B cell (primary cell): ENCODE data around the gene ANO5. TPM values are rescaled to one million over a fixed set of nuclear protein-coding genes. Genes with fewer than 3 reads are reported as not detected.

Experiments
- ATAC-seq: fragments of 200-7000 bp; cut with Tn5 transposase; one replicate; pipeline ENCODE4 v1.10.0; 2021; ENCODE audit warnings: low read depth, mild to moderate bottlenecking, moderate number of reproducible peaks, moderate library complexity
- CTCF ChIA-PET: fragments of 350-600 bp; sonication (Branson Sonifier 250); formaldehyde crosslinking; loops from one replicate; lab custom pipeline; 2021; ENCODE audit warnings: antibody characterized with exemption, inconsistent platforms; lab: Charles Lee
- POLR2A ChIA-PET: fragments of 350-600 bp; sonication (Branson Sonifier 250); formaldehyde crosslinking; loops from one replicate; lab custom pipeline; 2021; ENCODE audit warnings: antibody characterized with exemption; lab: Charles Lee
- DNase-seq: peaks from one replicate; pipeline ENCODE4 v3.0.0; 2013
- H2AFZ ChIP-seq: 2 replicates; pipeline ENCODE4 v1.6.1; 2012; ENCODE audit warnings: mild to moderate bottlenecking, low read depth, low read length; ENCODE audit not compliant: insufficient read depth, poor library complexity, severe bottlenecking
- H3K27ac ChIP-seq, 2 donors: 1 replicate in 1 of 2; 2 replicates in 1 of 2; pipeline ENCODE4 v1.5.1; 2012 to 2013; ENCODE audit warnings: low read length in 2 of 2, mild to moderate bottlenecking in 2 of 2, moderate library complexity in 1 of 2
- H3K27me3 ChIP-seq, 4 experiments: fragments of 200-600 bp in 1 of 4; sonication (generic) in 1 of 4; replicated peaks in 1 of 4; 1 replicate in 2 of 4; 2 replicates in 2 of 4; pipeline versions ENCODE4 v1.6.1 to v1.7.0; 2013 to 2016; ENCODE audit warnings: low read length in 3 of 4, mild to moderate bottlenecking in 2 of 4, mixed read lengths in 1 of 4, moderate library complexity in 1 of 4; ENCODE audit not compliant: insufficient read depth in 4 of 4, control insufficient read depth in 3 of 4; ENCODE audit errors: control extremely low read depth in 1 of 4
- H3K36me3 ChIP-seq, 2 experiments: replicated peaks in 1 of 2; 1 replicate in 1 of 2; 2 replicates in 1 of 2; pipeline versions ENCODE4 v1.6.1 to v1.7.1; 2013; ENCODE audit warnings: low read length in 1 of 2; ENCODE audit not compliant: insufficient read depth in 2 of 2, control insufficient read depth in 1 of 2; ENCODE audit errors: control extremely low read depth in 1 of 2, extremely low read depth in 1 of 2
- H3K4me1 ChIP-seq, 2 donors: fragments of 200-600 bp in 1 of 2; sonication (generic) in 1 of 2; 1 replicate in 1 of 2; 2 replicates in 1 of 2; pipeline versions ENCODE4 v1.5.1 to v1.6.1; 2013 to 2017; ENCODE audit warnings: low read length in 2 of 2; ENCODE audit not compliant: control insufficient read depth in 2 of 2, insufficient read depth in 2 of 2
- H3K4me2 ChIP-seq: replicated peaks from 2 replicates; pipeline ENCODE3; 2012; ENCODE audit warnings: mild to moderate bottlenecking, low read depth, low read length; ENCODE audit not compliant: poor library complexity, severe bottlenecking
- H3K4me3 ChIP-seq, 5 experiments: fragments of 200-600 bp in 1 of 5; sonication (generic) in 1 of 5; 1 replicate in 3 of 5; 2 replicates in 2 of 5; pipeline versions ENCODE4 v1.5.1 to v1.7.0; 2011 to 2016; ENCODE audit warnings: low read length in 4 of 5, mild to moderate bottlenecking in 4 of 5, low read depth in 2 of 5, control low read depth in 1 of 5, moderate library complexity in 1 of 5; ENCODE audit not compliant: insufficient read depth in 1 of 5; ENCODE audit errors: control extremely low read depth in 1 of 5, extremely low read depth in 1 of 5
- H3K79me2 ChIP-seq: fragments of 200-600 bp; sonication (generic); one replicate; pipeline ENCODE4 v1.6.0; 2016; ENCODE audit warnings: low read length; ENCODE audit not compliant: control insufficient read depth, insufficient read depth
- H3K9ac ChIP-seq: fragments of 200-600 bp; sonication (generic); 2 replicates; pipeline ENCODE4 v1.6.1; 2017; ENCODE audit warnings: mild to moderate bottlenecking, low read length, moderate library complexity
- H3K9me3 ChIP-seq, 3 donors: one replicate each; pipeline versions ENCODE4 v1.6.1 to v1.7.1; 2013; ENCODE audit warnings: low read length in 2 of 3; ENCODE audit not compliant: control insufficient read depth in 2 of 3, insufficient read depth in 1 of 3; ENCODE audit errors: control extremely low read depth in 1 of 3
- H4K20me1 ChIP-seq: 2 replicates; pipeline ENCODE4 v1.6.0; 2012; ENCODE audit warnings: mild to moderate bottlenecking, low read length; ENCODE audit not compliant: insufficient read depth, control insufficient read depth, poor library complexity, severe bottlenecking
- H3K27ac Mint-ChIP-seq: one replicate; pipeline ENCODE4 v1.8.0; 2021; ENCODE audit warnings: mixed read lengths
- H3K27me3 Mint-ChIP-seq: one replicate; pipeline ENCODE4 v1.8.0; 2021; ENCODE audit warnings: mixed read lengths
- H3K4me1 Mint-ChIP-seq: one replicate; pipeline ENCODE4 v1.8.0; 2021; ENCODE audit warnings: mixed read lengths
- H3K4me3 Mint-ChIP-seq: one replicate; pipeline ENCODE4 v1.8.0; 2021; ENCODE audit warnings: mixed read lengths
- H3K9me3 Mint-ChIP-seq: one replicate; pipeline ENCODE4 v1.8.0; 2022; ENCODE audit warnings: mixed read lengths; ENCODE audit not compliant: insufficient read depth
- CTCF ChIP-seq: fragments of 200-600 bp; IDR thresholded peaks from one replicate; pipeline ENCODE4 v1.8.0; 2022; ENCODE audit warnings: antibody characterized with exemption, mild to moderate bottlenecking
- EZH2 ChIP-seq: IDR thresholded peaks from 2 replicates; pipeline ENCODE4 v1.6.1; 2012; ENCODE audit warnings: borderline replicate concordance, low read depth, mild to moderate bottlenecking, moderate library complexity, low read length; ENCODE audit not compliant: insufficient read depth, poor library complexity, severe bottlenecking
- WGBS: methylation state at CpG from one replicate; pipeline ENCODE4 v1.1.5; 2013; ENCODE audit warnings: missing lambda C conversion rate; ENCODE audit not compliant: insufficient coverage; 5-methylcytosine and 5-hydroxymethylcytosine counted together
- intact Hi-C: fragments of 100-400 bp; cut with micrococcal nuclease; formaldehyde crosslinking; loops from one replicate; pipeline ENCODE4 v1.10.0; 2022
- polyA plus RNA-seq: library from polyadenylated mRNA; depleted of rRNA; stranded (reverse); fragments of >200 nt; gene quantifications from 2 replicates; pipeline ENCODE4 v1.2.3, GENCODE V29; 2012
- total RNA-seq, 2 donors: library from RNA; stranded (reverse); fragments of 120-200 nt in 1 of 2; gene quantifications; 1 replicate in 1 of 2; 2 replicates in 1 of 2; pipeline versions ENCODE4 v1.2.3 to v1.2.4, GENCODE V29; 2013 to 2022

The ANO5 gene
- total and polyA plus RNA-seq, 2 donors (not counting 1 experiment from before 2014, with no cell fraction given), result not detected

- intact Hi-C loops, result no loop called here
- ChIA-PET POLR2A (no interaction called here), CTCF (no interaction called here)
- Histone ChIP-seq H3K79me2 (no peaks in the 10 kb centered on the region), H3K9me3 (no peaks in the 10 kb centered on the region), H3K4me2 (no peak overlapping the region), H3K4me3 (no peak overlapping the region), H3K36me3 (no peaks in the 10 kb centered on the region), H3K27ac (no peak overlapping the region), H3K27me3 (no peaks in the 10 kb centered on the region), H4K20me1 (no peaks in the 10 kb centered on the region), H3K9ac (no peak overlapping the region), H3K4me1 (no peaks in the 10 kb centered on the region), H2AFZ (no peak overlapping the region)
- ATAC-seq (no peak), DNase-seq (no peak)
- Mint-ChIP-seq H3K27ac (no peak overlapping the region), H3K9me3 (no peaks in the 10 kb centered on the region), H3K4me1 (no peaks in the 10 kb centered on the region), H3K27me3 (no peaks in the 10 kb centered on the region), H3K4me3 (no peak overlapping the region)
- 88% methylated on average over 2 of the region's 3 CpGs for WGBS
- TF ChIP-seq CTCF (no peak), EZH2 (no peak)
These were observed 12.8 kb upstream of the ANO5 start for GRCh38 chr11:22180131-22180530.

- CTCF ChIA-PET, result no interaction called here
- WGBS, result no CpG with 5 or more reads among the region's 2 CpGs
- H3K27ac Mint-ChIP-seq, result no peak overlapping the region
These were observed 3.2 kb upstream of the ANO5 start for GRCh38 chr11:22189660-22190059.

More at GRCh38 chr11:22189660-22190059, 3.2 kb upstream of the ANO5 start:
- Histone ChIP-seq H3K27ac (no peak overlapping the region), H2AFZ (no peak overlapping the region), H3K9me3 (no peaks in the 10 kb centered on the region), H3K79me2 (no peaks in the 10 kb centered on the region), H4K20me1 (no peaks in the 10 kb centered on the region), H3K4me3 (no peak overlapping the region), H3K36me3 (no peaks in the 10 kb centered on the region), H3K27me3 (peaks cover 0 to 13% (median 8%) of the 10 kb centered on the region in 4 experiments), H3K9ac (no peak overlapping the region), H3K4me2 (no peak overlapping the region), H3K4me1 (peaks cover 14 to 17% of the 10 kb centered on the region in 2 donors)
- DNase-seq (no peak), ATAC-seq (no peak)
- Mint-ChIP-seq H3K4me1 (peaks cover 17% of the 10 kb centered on the region), H3K9me3 (no peaks in the 10 kb centered on the region), H3K27me3 (peaks cover 26% of the 10 kb centered on the region), H3K4me3 (no peak overlapping the region)
- intact Hi-C loops, result no loop called here
- TF ChIP-seq EZH2, result no peak
- TF ChIP-seq CTCF, result no peak
- POLR2A ChIA-PET, result no interaction called here
